SK-N-SH (cell line): ENCODE results near the gene CDCA3. TPM values are rescaled to one million over a fixed set of nuclear protein-coding genes. Genes with fewer than 3 reads are reported as not detected.
A peak's percentile ranks its signal among the peaks of the same experiment; 100 is the strongest.

ENCODE experiments used
- CTCF ChIA-PET: fragments of 300-600, 350-600 bp; formaldehyde crosslinking; extraction: SDS; loops from one replicate; lab custom pipeline; 2021; lab: Yijun Ruan, JAX
- POLR2A ChIA-PET: fragments of 350-600 bp; sonication (Branson Sonifier 250); formaldehyde crosslinking; extraction: SDS; loops from one replicate; lab custom pipeline; 2020; ENCODE audit warnings: antibody characterized with exemption, inconsistent platforms; lab: Yijun Ruan, JAX
- DNase-seq: peaks from one replicate; pipeline ENCODE4 v3.0.0; 2012
- H2AFZ ChIP-seq: fragments of 200-600 bp; sonication (generic); 2 replicates; pipeline ENCODE4 v1.8.1; 2016; ENCODE audit warnings: antibody characterized with exemption, mild to moderate bottlenecking, low read depth
- H3F3A ChIP-seq: fragments of 200-600 bp; sonication (generic); replicated peaks from 2 replicates; pipeline ENCODE3; 2016; ENCODE audit warnings: antibody characterized with exemption, mild to moderate bottlenecking; ENCODE audit not compliant: insufficient read depth
- H3K27ac ChIP-seq, 2 experiments: fragments of 200-500 bp in 1 of 2; fragments of 200-600 bp in 1 of 2; sonication (Bioruptor generic) in 1 of 2; sonication (generic), shearing (Covaris generic) in 1 of 2; 2 replicates each; pipeline versions ENCODE4 v1.5.1 to v1.6.1; 2014 to 2016; ENCODE audit warnings: low read depth in 2 of 2, inconsistent platforms in 1 of 2, low read length in 1 of 2, mild to moderate bottlenecking in 1 of 2, mixed read lengths in 1 of 2
- H3K27me3 ChIP-seq: fragments of 200-600 bp; sonication (generic), shearing (Covaris generic); 2 replicates; pipeline ENCODE4 v1.6.1; 2016; ENCODE audit warnings: mixed run types; ENCODE audit not compliant: insufficient read depth
- H3K36me3 ChIP-seq, 2 experiments: fragments of 200-500 bp in 1 of 2; fragments of 200-600 bp in 1 of 2; sonication (Bioruptor generic) in 1 of 2; sonication (generic) in 1 of 2; replicated peaks in 1 of 2; 2 replicates each; pipeline versions ENCODE3 to v1.5.1; 2014 to 2016; ENCODE audit warnings: low read length in 1 of 2, mild to moderate bottlenecking in 1 of 2; ENCODE audit not compliant: insufficient read depth in 2 of 2, control insufficient read depth in 1 of 2
- H3K4me1 ChIP-seq, 2 experiments: fragments of 200-500 bp in 1 of 2; fragments of 200-600 bp in 1 of 2; sonication (Bioruptor generic) in 1 of 2; sonication (generic), shearing (Covaris generic) in 1 of 2; 2 replicates each; pipeline versions ENCODE4 v1.5.1 to v1.6.1; 2014 to 2016; ENCODE audit warnings: low read depth in 1 of 2, low read length in 1 of 2, mixed run types in 1 of 2; ENCODE audit not compliant: insufficient read depth in 2 of 2, control insufficient read depth in 1 of 2
- H3K4me2 ChIP-seq: fragments of 200-600 bp; sonication (generic), shearing (Covaris generic); 2 replicates; pipeline ENCODE4 v1.6.1; 2017; ENCODE audit warnings: mixed run types
- H3K4me3 ChIP-seq, 2 experiments: fragments of 200-500 bp in 1 of 2; fragments of 200-600 bp in 1 of 2; sonication (Bioruptor generic) in 1 of 2; sonication (generic), shearing (Covaris generic) in 1 of 2; 2 replicates each; pipeline versions ENCODE4 v1.5.1 to v1.8.1; 2014 to 2016; ENCODE audit warnings: low read depth in 2 of 2, inconsistent platforms in 1 of 2, low read length in 1 of 2, mild to moderate bottlenecking in 1 of 2, mixed read lengths in 1 of 2, moderate library complexity in 1 of 2
- H3K79me2 ChIP-seq: fragments of 200-600 bp; sonication (generic); 2 replicates; pipeline ENCODE4 v1.8.1; 2017; ENCODE audit warnings: mild to moderate bottlenecking; ENCODE audit not compliant: insufficient read depth
- H3K9ac ChIP-seq: fragments of 200-600 bp; sonication (generic); 2 replicates; pipeline ENCODE4 v1.6.1; 2017; ENCODE audit warnings: mixed run types
- H3K9me2 ChIP-seq: fragments of 200-600 bp; sonication (generic); 2 replicates; pipeline ENCODE4 v1.6.1; 2017; ENCODE audit warnings: mixed run types
- H3K9me3 ChIP-seq: fragments of 200-600 bp; sonication (generic); 2 replicates; pipeline ENCODE4 v1.6.1; 2017; ENCODE audit warnings: mixed run types, mild to moderate bottlenecking, moderate library complexity
- H4K20me1 ChIP-seq: fragments of 200-600 bp; sonication (generic); 2 replicates; pipeline ENCODE4 v1.6.1; 2017; ENCODE audit warnings: mild to moderate bottlenecking, mixed run types; ENCODE audit not compliant: insufficient read depth
- CHD2 ChIP-seq: fragments of 150-350 bp; IDR thresholded peaks from 2 replicates; pipeline ENCODE4 v1.6.1; 2018; ENCODE audit warnings: low read length; ENCODE audit not compliant: partially characterized antibody
- CTCF ChIP-seq: fragments of 200-600 bp; sonication (generic); IDR thresholded peaks from 2 replicates; pipeline ENCODE4 v1.6.1; 2017; ENCODE audit warnings: antibody characterized with exemption, mild to moderate bottlenecking, moderate library complexity
- ELF1 ChIP-seq: IDR thresholded peaks from 2 replicates; pipeline ENCODE4 v1.4.0; 2012
- EP300 ChIP-seq, 2 experiments: IDR thresholded peaks; 2 replicates each; pipeline versions ENCODE4 v1.4.0 to v1.6.1; 2012; ENCODE audit warnings: borderline replicate concordance in 1 of 2, low read depth in 1 of 2, low read length in 1 of 2
- EZH2phosphoT487 ChIP-seq: fragments of 200-600 bp; sonication (generic); IDR thresholded peaks from 2 replicates; pipeline ENCODE4 v1.6.1; 2017; ENCODE audit warnings: low read depth, mixed run types, mild to moderate bottlenecking, antibody characterized with exemption, moderate library complexity, borderline replicate concordance
- GABPA ChIP-seq: IDR thresholded peaks from 2 replicates; pipeline ENCODE4 v1.4.0; 2012; ENCODE audit warnings: low read depth, mild to moderate bottlenecking
- POLR2AphosphoS5 ChIP-seq: IDR thresholded peaks from 2 replicates; pipeline ENCODE4 v1.6.1; 2012; ENCODE audit warnings: low read depth, low read length
- RFX5 ChIP-seq: IDR thresholded peaks from 2 replicates; pipeline ENCODE4 v1.6.1; 2012; ENCODE audit warnings: mild to moderate bottlenecking, improper control_type of control experiment, low read length
- SIN3A ChIP-seq: IDR thresholded peaks from 2 replicates; pipeline ENCODE4 v1.6.1; 2012; ENCODE audit warnings: low read depth, mild to moderate bottlenecking, low read length, moderate library complexity, borderline replicate concordance
- TAF1 ChIP-seq: IDR thresholded peaks from 2 replicates; pipeline ENCODE4 v1.6.1; 2012; ENCODE audit warnings: low read depth, mild to moderate bottlenecking, low read length, moderate library complexity, borderline replicate concordance
- USF1 ChIP-seq: IDR thresholded peaks from 2 replicates; pipeline ENCODE4 v1.4.0; 2012; ENCODE audit warnings: low read depth, borderline replicate concordance
- WGBS: methylation state at CpG from one replicate; pipeline ENCODE4 v1.1.6; 2017; ENCODE audit warnings: low lambda C conversion rate; 5-methylcytosine and 5-hydroxymethylcytosine counted together
- polyA plus RNA-seq, 3 experiments: library from polyadenylated mRNA; depleted of rRNA; stranded (reverse); fragments of >200 nt; gene quantifications; 2 replicates each; pipeline ENCODE4 v1.2.3, GENCODE V29; 2012
- TF ChIP-seq, protein P1 (sequence below): IDR thresholded peaks from 2 replicates; pipeline ENCODE4 v1.4.0; 2012; ENCODE audit warnings: low read depth

The CDCA3 gene
- polyA plus RNA-seq, 1 of the 3 experiments (the other 2 are of a cell fraction) = 33.0 TPM

DNA sequence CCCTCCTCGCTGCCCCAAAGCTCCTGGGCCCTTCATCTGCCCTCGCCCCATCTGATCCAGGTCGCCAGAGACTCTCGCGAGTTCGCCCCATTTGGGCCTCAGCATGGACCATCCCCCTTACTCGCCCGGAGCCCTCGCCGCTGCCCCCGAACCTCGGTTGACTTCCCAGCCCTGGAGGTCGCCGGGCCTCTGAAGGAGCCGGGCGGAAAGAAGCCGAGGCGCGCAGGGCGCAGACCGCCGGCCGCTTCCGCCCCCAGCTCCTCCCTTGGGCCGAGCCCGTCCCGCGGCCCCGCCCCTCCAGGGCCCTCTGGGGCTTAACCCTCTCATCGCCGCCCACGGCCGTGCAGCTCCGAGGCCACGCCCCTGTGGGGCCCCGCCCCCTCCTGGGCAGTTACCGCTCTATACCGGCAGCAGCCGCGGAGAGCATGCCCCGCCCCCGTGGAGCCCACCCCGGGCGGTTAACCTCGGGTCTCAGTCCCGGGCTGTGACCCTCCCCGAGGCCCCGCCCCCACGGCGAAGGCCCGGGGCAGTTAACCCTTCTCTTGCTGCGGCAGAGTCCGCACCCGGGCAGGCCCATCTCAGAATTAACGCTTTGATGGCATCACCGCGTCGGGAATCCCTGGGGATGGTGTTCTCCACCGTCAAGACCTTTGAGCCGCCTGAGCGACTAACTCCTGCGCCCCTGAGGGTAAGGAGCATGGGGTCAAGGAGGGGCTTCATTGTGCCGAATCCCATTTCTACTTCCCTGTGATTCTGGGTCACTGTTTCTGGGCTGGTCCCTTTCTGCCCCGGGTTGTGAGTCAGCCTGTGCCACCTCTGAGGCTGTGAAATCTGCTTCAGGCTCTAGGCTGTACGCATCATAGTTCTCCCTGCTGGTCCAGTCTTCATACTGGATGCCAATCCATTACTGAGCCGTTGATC lies 22.3 kb upstream of the CDCA3 start, which contains the start of gene SPSB2:
Gene SPSB2, minus strand, starts transcription at position 210 of the 921 bp plus-strand sequence. CDS start 402 bp downstream, outside the sequence.
- DNase-seq = peak; percentile 97
- H3K79me2 ChIP-seq = peaks cover 64% of the 10 kb centered on the region
- 4% methylated on average over 19 of the region's 66 CpGs for WGBS
- no peaks in the 10 kb centered on the region for H3K9me3 ChIP-seq
- peak within 1 kb of the TSS; percentile 64 to 91 for H3K4me3 ChIP-seq
- CTCF ChIA-PET = interaction anchor here (0.9 to 10.9 kb wide), 42 partner anchors 10 to 357 kb away, joined by 3 to 164 read pairs (median 7); partner anchors contain the start of genes CDCA3, COPS7A, ENO2 and GNB3
- H2AFZ ChIP-seq = peak within 1 kb of the TSS; percentile 42
- H3K9me2 ChIP-seq = no peaks in the 10 kb centered on the region
- peaks cover 20 to 26% of the 10 kb centered on the region in 2 experiments for H3K36me3 ChIP-seq
- TF ChIP-seq ELF1 = peak; percentile 58; the same call in 1 of the 2 replicates
- TF ChIP-seq EP300 (IDR thresholded peaks at IDR 0.05; ENCODE audit: borderline replicate concordance in 1 of 2, low read depth in 1 of 2, low read length in 1 of 2) = 0 out of 4 replicates have a peak, but pooled peaks of 1 of the 2 experiments have one; percentile 30
- TF ChIP-seq, protein P1, sequence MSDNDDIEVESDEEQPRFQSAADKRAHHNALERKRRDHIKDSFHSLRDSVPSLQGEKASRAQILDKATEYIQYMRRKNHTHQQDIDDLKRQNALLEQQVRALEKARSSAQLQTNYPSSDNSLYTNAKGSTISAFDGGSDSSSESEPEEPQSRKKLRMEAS = peak; percentile 36; the same call in 1 of the 2 replicates
- no peak for TF ChIP-seq RFX5
- TF ChIP-seq EZH2phosphoT487 = no peak
- TF ChIP-seq USF1 = no peak
- peak; percentile 69 for TF ChIP-seq GABPA
- TF ChIP-seq CTCF = no peak
- TF ChIP-seq SIN3A = peak; percentile 49; the same call in 1 of the 2 replicates
- peak; percentile 76 for TF ChIP-seq TAF1
- TF ChIP-seq CHD2 = peak; percentile 62
- peak; percentile 76 for TF ChIP-seq POLR2AphosphoS5
- peaks cover 38% of the 10 kb centered on the region for H3F3A ChIP-seq
- peaks cover 39% of the 10 kb centered on the region for H4K20me1 ChIP-seq
- peak within 1 kb of the TSS; percentile 100 for H3K4me2 ChIP-seq
- peak within 1 kb of the TSS; percentile 69 to 84 for H3K27ac ChIP-seq
- H3K4me1 ChIP-seq = peaks cover 30 to 39% of the 10 kb centered on the region in 2 experiments
- POLR2A ChIA-PET = interaction anchor here (0.6 to 4.0 kb wide), 22 partner anchors 8 to 269 kb away, joined by 3 to 45 read pairs (median 4); partner anchors contain the start of genes C12orf57, CDCA3, COPS7A and ENO2
- H3K27me3 ChIP-seq = no peaks in the 10 kb centered on the region
- peak within 1 kb of the TSS; percentile 89 for H3K9ac ChIP-seq
